Upper lobe of right lung (tissue), 1 donor: Measurements from ENCODE around the gene PLPP7. TPM values are rescaled to one million over a fixed set of nuclear protein-coding genes. Genes with fewer than 3 reads are reported as not detected.

Experiments
- ATAC-seq: fragments of 200-7000 bp; cut with Tn5 transposase; one replicate; pipeline ENCODE4 v1.9.1; 2020; ENCODE audit warnings: mild to moderate bottlenecking, moderate library complexity
- DNase-seq: peaks from one replicate; pipeline ENCODE4 v3.0.0-alpha.2; 2020
- H3K27ac ChIP-seq: fragments of 200-600 bp; one replicate; pipeline ENCODE4 v1.8.0; 2022
- H3K27me3 ChIP-seq: fragments of 200-600 bp; one replicate; pipeline ENCODE4 v1.8.0; 2022; ENCODE audit warnings: mild to moderate bottlenecking
- H3K36me3 ChIP-seq: fragments of 200-600 bp; one replicate; pipeline ENCODE4 v1.8.0; 2022
- H3K4me1 ChIP-seq: fragments of 200-600 bp; one replicate; pipeline ENCODE4 v1.8.0; 2022
- H3K4me3 ChIP-seq: fragments of 200-600 bp; one replicate; pipeline ENCODE4 v1.8.0; 2022; ENCODE audit warnings: mild to moderate bottlenecking
- H3K9me3 ChIP-seq: fragments of 200-600 bp; one replicate; pipeline ENCODE4 v1.8.0; 2022
- intact Hi-C: fragments of 100-400 bp; cut with DNase I; formaldehyde crosslinking; loops from one replicate; pipeline ENCODE4 v1.11.0; 2022
- total RNA-seq: library from RNA; stranded (reverse); fragmentation: NEBNext Ultra II Directional; extraction: Animal tissue kit (Norgen Biotek cat#: 25700); gene quantifications from one replicate; pipeline ENCODE4 v1.2.1, GENCODE V29; 2021
- TF ChIP-seq, protein P1 (sequence below): fragments of 200-600 bp; IDR thresholded peaks from one replicate; pipeline ENCODE4 v1.8.0; 2022; ENCODE audit warnings: antibody characterized with exemption
- donor health status: DM: no; HTN: yes; CAD: no; lungs with severe emphysema.

PLPP7 gene
- total RNA-seq, 1 donor from 2014 or later = 1.5 TPM

DNA sequence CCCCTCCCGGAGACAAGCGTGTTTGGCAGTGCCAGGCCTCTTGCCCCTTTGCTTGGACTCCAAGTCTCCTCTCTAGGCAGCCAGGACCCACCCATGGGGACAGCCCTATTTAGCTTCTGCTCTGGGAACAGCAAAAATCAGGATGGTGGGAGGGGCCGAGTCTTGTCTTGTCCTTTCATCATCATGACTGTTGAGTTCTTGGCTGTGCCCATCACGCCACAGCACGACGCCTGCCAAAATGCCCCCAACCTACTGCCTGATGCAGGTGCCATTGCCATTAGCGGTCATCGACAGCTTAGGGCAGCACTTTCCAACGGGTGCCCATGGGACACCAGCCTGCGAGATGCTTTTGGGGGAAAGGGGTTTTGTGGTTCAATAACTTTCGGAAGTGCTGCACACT lies 18.9 kb downstream of the PLPP7 start:
- Histone ChIP-seq H3K9me3 (no peaks in the 10 kb centered on the region), H3K27me3 (no peaks in the 10 kb centered on the region), H3K4me1 (no peaks in the 10 kb centered on the region), H3K4me3 (no peak overlapping the region), H3K36me3 (no peaks in the 10 kb centered on the region), H3K27ac (no peak overlapping the region)
- no peak for DNase-seq
- intact Hi-C loops = no loop called here
- no peak for ATAC-seq
- TF ChIP-seq, protein P1, sequence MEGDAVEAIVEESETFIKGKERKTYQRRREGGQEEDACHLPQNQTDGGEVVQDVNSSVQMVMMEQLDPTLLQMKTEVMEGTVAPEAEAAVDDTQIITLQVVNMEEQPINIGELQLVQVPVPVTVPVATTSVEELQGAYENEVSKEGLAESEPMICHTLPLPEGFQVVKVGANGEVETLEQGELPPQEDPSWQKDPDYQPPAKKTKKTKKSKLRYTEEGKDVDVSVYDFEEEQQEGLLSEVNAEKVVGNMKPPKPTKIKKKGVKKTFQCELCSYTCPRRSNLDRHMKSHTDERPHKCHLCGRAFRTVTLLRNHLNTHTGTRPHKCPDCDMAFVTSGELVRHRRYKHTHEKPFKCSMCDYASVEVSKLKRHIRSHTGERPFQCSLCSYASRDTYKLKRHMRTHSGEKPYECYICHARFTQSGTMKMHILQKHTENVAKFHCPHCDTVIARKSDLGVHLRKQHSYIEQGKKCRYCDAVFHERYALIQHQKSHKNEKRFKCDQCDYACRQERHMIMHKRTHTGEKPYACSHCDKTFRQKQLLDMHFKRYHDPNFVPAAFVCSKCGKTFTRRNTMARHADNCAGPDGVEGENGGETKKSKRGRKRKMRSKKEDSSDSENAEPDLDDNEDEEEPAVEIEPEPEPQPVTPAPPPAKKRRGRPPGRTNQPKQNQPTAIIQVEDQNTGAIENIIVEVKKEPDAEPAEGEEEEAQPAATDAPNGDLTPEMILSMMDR = no peak

DNA sequence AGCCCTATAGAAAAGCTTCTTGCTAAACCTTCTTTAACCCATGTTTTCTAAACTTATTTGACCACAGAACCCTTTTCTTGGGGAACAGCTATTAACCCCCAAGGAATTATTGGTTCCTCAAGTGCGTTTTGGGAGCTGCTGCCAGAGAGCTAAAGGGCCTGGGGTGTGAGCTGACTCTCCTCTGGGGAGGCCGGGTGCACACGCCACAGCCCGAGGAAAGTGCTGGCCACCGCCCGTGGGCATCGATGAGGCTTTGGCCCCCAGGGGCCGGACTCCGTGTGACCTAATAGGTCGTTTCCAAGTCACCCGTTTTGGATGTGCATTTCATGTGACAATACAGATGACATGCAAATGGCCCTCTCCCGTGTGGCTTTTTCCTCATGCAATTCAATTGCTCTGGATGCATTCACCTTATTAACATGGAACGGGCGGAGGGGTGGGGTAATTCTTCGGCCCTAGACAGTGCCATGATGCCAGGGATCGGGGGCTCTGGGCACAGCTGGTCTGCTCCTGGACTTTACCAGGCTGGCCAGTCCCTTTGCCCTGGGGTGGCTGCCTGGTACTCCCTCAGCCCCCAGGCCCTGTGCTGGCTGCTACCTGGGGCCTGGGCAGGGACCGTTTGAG lies 19.5 kb downstream of the PLPP7 start:
- Histone ChIP-seq H3K27me3 (no peaks in the 10 kb centered on the region), H3K9me3 (no peaks in the 10 kb centered on the region), H3K4me1 (no peaks in the 10 kb centered on the region), H3K27ac (no peak overlapping the region), H3K4me3 (no peak overlapping the region), H3K36me3 (no peaks in the 10 kb centered on the region)
- no peak for ATAC-seq
- TF ChIP-seq, protein P1 = no peak
- no peak for DNase-seq
- intact Hi-C loops = no loop called here

DNA sequence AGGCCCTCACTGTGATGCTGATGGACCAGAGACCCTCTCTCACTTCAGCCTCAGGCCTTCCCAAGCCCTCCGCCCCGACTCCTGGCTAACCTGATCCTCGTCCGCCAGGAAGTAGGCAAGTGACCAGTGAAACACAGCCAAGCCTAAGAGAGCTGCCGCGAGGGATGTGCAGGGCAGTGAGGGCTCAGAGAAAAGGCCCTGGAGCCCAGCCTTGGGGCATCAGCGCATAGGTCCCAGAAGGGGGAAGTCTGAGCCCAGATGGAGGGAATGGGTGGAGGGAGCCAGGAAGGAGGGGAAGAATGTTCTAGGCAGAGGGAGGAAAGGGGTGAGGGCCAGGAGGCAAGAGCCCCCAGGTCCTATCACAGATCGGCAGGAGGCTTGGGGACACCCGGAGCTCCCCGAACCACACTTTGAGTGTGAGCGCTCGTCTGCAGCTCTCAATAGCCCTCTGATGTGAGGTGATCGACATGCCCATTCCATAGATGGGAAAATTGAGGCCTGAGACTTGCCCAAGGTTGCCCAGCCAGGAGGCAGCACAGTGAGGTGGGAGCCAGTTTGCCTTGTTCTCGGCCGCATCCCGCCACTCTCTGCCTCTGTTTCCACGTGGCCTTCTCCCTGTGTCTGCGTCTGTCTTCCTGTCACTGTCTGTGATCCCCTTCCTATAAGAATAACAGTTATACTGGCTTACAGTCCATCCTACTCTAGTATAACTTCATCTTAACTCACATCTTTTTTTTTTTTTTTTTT lies 20.2 kb downstream of the PLPP7 start:
- intact Hi-C loops = no loop called here
- ATAC-seq (no peak), DNase-seq (no peak)
- no peaks in the 10 kb centered on the region for H3K27me3 ChIP-seq
- no peak overlapping the region for H3K4me3 ChIP-seq
- no peak overlapping the region for H3K27ac ChIP-seq
- H3K4me1 ChIP-seq = no peaks in the 10 kb centered on the region
- H3K9me3 ChIP-seq = no peaks in the 10 kb centered on the region
- H3K36me3 ChIP-seq = no peaks in the 10 kb centered on the region
- TF ChIP-seq, protein P1 = no peak

DNA sequence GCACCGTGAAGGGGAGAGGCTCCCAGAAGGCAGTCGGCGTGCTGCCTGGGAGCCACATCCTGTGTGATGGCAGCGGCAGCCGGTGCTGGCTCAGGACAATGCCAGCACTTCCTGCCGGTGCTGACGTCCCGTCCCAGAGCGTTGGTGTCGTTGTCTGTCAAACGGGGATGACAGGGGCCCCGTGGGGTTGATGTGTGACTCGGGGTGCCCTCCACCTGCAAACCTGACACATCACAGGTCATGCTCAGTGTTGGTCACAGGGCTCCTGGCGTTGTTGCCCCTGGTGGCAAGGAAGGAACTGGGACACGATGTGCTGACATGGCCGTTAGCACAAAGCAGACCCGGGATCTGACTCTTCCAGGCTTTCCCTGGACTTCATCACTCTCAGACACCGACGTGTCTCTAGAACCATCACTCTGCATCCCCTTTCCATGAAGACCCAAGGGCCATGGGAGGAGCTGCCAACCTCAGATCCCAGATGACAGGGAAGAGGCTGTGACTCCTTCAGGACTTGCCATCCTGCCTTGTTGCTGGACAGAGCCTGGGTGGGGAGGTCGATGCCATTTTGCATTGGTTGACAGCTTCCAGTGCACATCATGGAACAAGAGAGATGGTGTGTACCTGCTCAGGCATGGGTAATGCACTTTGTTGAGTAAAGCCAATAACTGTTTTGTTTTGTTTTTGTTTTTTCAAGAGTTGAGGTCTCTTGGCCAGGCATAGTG lies 21.5 kb downstream of the PLPP7 start:
- Histone ChIP-seq H3K36me3 (no peaks in the 10 kb centered on the region), H3K27ac (no peak overlapping the region), H3K27me3 (no peaks in the 10 kb centered on the region), H3K4me1 (no peaks in the 10 kb centered on the region), H3K9me3 (no peaks in the 10 kb centered on the region), H3K4me3 (no peak overlapping the region)
- peak; percentile 13 for ATAC-seq
- TF ChIP-seq, protein P1 = no peak
- no peak for DNase-seq
- intact Hi-C loops = no loop called here

DNA sequence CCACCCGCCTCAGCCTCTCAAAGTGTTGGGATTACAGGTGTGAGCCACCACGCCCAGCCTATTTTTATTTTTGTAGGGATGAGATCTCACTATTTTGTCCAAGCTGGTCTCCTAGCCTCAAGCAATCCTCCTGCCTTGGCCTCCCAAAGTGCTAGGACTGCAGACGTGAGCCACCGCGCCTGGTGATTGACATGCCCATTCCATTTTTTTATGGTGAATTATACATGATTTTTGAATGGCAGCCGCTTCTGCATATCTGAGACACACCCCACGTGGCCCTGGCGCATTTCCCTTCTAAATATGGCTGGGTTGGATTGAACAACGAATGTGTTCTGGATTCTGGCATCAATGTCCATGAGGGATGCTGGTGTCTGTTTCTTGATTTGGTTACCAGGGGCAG lies 22.7 kb downstream of the PLPP7 start:
- H3K9me3 ChIP-seq = no peaks in the 10 kb centered on the region
- no peak overlapping the region for H3K4me3 ChIP-seq
- TF ChIP-seq, protein P1 = no peak
- no peaks in the 10 kb centered on the region for H3K27me3 ChIP-seq
- H3K4me1 ChIP-seq = no peaks in the 10 kb centered on the region
- no peak for ATAC-seq
- no peak overlapping the region for H3K27ac ChIP-seq
- intact Hi-C loops = no loop called here
- no peak for DNase-seq
- no peaks in the 10 kb centered on the region for H3K36me3 ChIP-seq
